ENCODE measurements around the gene PKNOX2. TPM values are rescaled to one million over a fixed set of nuclear protein-coding genes. Genes with fewer than 3 reads are reported as not detected.

PKNOX2 gene
- total RNA-seq, 2 experiments from 2014 or later = not detected

GRCh38 chr11:125233116-125233515 lies 68.6 kb downstream of the PKNOX2 start:
- intact Hi-C loops (cut with micrococcal nuclease; ENCODE audit: unreplicated experiment) = no loop called here
- no peaks in the 10 kb centered on the region for H3K36me3 ChIP-seq (ENCODE audit: insufficient read depth, low read length)
- no peak overlapping the region for H2AFZ ChIP-seq (ENCODE audit: low read length)
- no peaks in the 10 kb centered on the region for H3K79me2 ChIP-seq (ENCODE audit: insufficient read depth, low read depth, low read length)
- H3K4me1 ChIP-seq (ENCODE audit: insufficient read depth, low read length, poor library complexity, severe bottlenecking) = no peaks in the 10 kb centered on the region
- POLR2A ChIA-PET = no interaction called here
- no peak for DNase-seq (ENCODE audit: low spot score)
- H3K4me3 ChIP-seq (ENCODE audit: low read depth, low read length, poor library complexity, severe bottlenecking) = no peak overlapping the region
- H3K4me2 ChIP-seq (ENCODE audit: low read length) = no peak overlapping the region
- CTCF ChIA-PET (ENCODE audit: unreplicated experiment) = no interaction called here
- H3K27ac ChIP-seq (ENCODE audit: low read depth, low read length, poor library complexity, severe bottlenecking) = no peak overlapping the region
- H3K9me3 ChIP-seq (ENCODE audit: low read length) = no peaks in the 10 kb centered on the region
- H3K9me2 ChIP-seq (ENCODE audit: insufficient read depth, low read length) = no peaks in the 10 kb centered on the region
- TF ChIP-seq EZH2phosphoT487 (IDR thresholded peaks at IDR 0.05; ENCODE audit: borderline replicate concordance, low read depth, low read length) (no peak), CTCF (conservative IDR thresholded peaks at IDR 0.05; ENCODE audit: low read length) (no peak)
- no TSS peak for BruUV-seq (replicated peaks)
- H4K20me1 ChIP-seq (ENCODE audit: insufficient read depth, low read length) = no peaks in the 10 kb centered on the region

DNA sequence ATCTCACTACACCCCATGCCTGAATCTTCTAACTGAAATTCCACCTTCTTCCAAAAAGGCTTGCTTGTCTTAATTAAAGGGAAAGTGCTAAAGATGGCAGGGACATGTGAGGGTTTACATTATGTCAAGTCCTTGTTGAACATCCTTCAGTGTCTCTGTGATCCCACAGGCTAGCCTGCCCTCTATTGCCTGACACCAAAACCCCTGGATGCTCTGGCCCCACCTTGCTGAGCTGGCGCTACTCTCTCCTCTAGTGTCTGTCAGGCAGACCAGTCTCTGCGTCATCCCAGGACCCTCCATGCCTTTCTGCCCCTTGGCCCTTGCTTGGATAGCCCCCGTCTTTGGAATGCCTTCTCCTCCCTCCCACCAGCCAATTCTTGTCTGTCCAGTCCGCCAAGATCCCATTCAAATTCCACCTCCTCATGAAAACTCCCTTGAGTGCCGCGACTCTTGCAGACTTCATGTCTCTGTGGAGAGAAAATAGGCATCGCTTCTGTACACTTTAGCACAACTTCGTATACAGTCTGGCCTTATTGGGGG lies 69.3 kb downstream of the PKNOX2 start:
- no peak overlapping the region for H3K4me3 ChIP-seq (ENCODE audit: low read depth, low read length, poor library complexity, severe bottlenecking)
- H3K9me3 ChIP-seq (ENCODE audit: low read length) = no peaks in the 10 kb centered on the region
- H2AFZ ChIP-seq (ENCODE audit: low read length) = no peak overlapping the region
- CTCF ChIA-PET (ENCODE audit: unreplicated experiment) = no interaction called here
- no peak for DNase-seq (ENCODE audit: low spot score)
- POLR2A ChIA-PET = no interaction called here
- no peaks in the 10 kb centered on the region for H3K4me1 ChIP-seq (ENCODE audit: insufficient read depth, low read length, poor library complexity, severe bottlenecking)
- intact Hi-C loops (cut with micrococcal nuclease; ENCODE audit: unreplicated experiment) = no loop called here
- H3K79me2 ChIP-seq (ENCODE audit: insufficient read depth, low read depth, low read length) = no peaks in the 10 kb centered on the region
- no peaks in the 10 kb centered on the region for H4K20me1 ChIP-seq (ENCODE audit: insufficient read depth, low read length)
- H3K9me2 ChIP-seq (ENCODE audit: insufficient read depth, low read length) = no peaks in the 10 kb centered on the region
- no peak overlapping the region for H3K27ac ChIP-seq (ENCODE audit: low read depth, low read length, poor library complexity, severe bottlenecking)
- BruUV-seq (replicated peaks) = no TSS peak
- no peaks in the 10 kb centered on the region for H3K36me3 ChIP-seq (ENCODE audit: insufficient read depth, low read length)
- TF ChIP-seq CTCF (conservative IDR thresholded peaks at IDR 0.05; ENCODE audit: low read length) (no peak), EZH2phosphoT487 (IDR thresholded peaks at IDR 0.05; ENCODE audit: borderline replicate concordance, low read depth, low read length) (no peak)
- no peak overlapping the region for H3K4me2 ChIP-seq (ENCODE audit: low read length)

DNA sequence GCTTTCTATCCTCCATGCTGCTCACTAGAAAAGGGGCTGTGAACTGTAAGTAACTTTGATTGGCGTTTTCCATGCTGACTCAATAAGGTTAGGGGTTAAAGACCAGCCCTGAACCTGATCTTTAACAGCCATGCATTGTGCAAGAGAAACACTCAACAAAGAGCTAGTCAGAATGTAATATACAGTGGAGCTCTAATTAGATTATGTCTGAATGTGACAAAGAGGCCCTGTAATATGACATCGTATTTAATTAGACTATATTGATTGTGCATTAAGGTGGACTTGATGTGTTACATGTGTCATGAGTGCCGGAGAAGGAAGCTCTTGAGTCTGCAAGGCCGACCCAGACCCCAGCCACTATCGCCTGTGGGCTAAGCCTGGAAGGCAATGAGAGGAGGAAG lies 70.5 kb downstream of the PKNOX2 start:
- TF ChIP-seq EZH2phosphoT487 (IDR thresholded peaks at IDR 0.05; ENCODE audit: borderline replicate concordance, low read depth, low read length) (no peak), CTCF (conservative IDR thresholded peaks at IDR 0.05; ENCODE audit: low read length) (no peak)
- H3K9me2 ChIP-seq (ENCODE audit: insufficient read depth, low read length) = no peaks in the 10 kb centered on the region
- ChIA-PET CTCF (ENCODE audit: unreplicated experiment) (no interaction called here), POLR2A (no interaction called here)
- H3K4me2 ChIP-seq (ENCODE audit: low read length) = no peak overlapping the region
- intact Hi-C loops (cut with micrococcal nuclease; ENCODE audit: unreplicated experiment) = no loop called here
- H3K4me3 ChIP-seq (ENCODE audit: low read depth, low read length, poor library complexity, severe bottlenecking) = no peak overlapping the region
- no peaks in the 10 kb centered on the region for H3K9me3 ChIP-seq (ENCODE audit: low read length)
- BruUV-seq (replicated peaks) = no TSS peak
- no peaks in the 10 kb centered on the region for H3K36me3 ChIP-seq (ENCODE audit: insufficient read depth, low read length)
- no peak for DNase-seq (ENCODE audit: low spot score)
- H3K4me1 ChIP-seq (ENCODE audit: insufficient read depth, low read length, poor library complexity, severe bottlenecking) = no peaks in the 10 kb centered on the region
- no peak overlapping the region for H2AFZ ChIP-seq (ENCODE audit: low read length)
- H3K79me2 ChIP-seq (ENCODE audit: insufficient read depth, low read depth, low read length) = no peaks in the 10 kb centered on the region
- no peak overlapping the region for H3K27ac ChIP-seq (ENCODE audit: low read depth, low read length, poor library complexity, severe bottlenecking)
- no peaks in the 10 kb centered on the region for H4K20me1 ChIP-seq (ENCODE audit: insufficient read depth, low read length)

All from OCI-LY7 (cell line).